GM12878 (cell line): ENCODE measurements around the gene ZNF148. TPM values are rescaled to one million over a fixed set of nuclear protein-coding genes. Genes with fewer than 3 reads are reported as not detected.

Source experiments
- ATAC-seq: fragments of 200-7000 bp; cut with Tn5 transposase; 3 replicates; pipeline ENCODE4 v1.9.1; 2020; ENCODE audit warnings: mild to moderate bottlenecking, moderate library complexity
- BruUV-seq: library from RNA; stranded (reverse); fragments of 400-500 nt; replicated peaks from 2 replicates; lab custom pipeline; 2021; lab: Mats Ljungman, UMichigan
- CTCF ChIA-PET: fragments of 300-600 bp; sonication (Branson Sonifier 250); formaldehyde crosslinking; extraction: SDS; loops from one replicate; lab custom pipeline; 2021; ENCODE audit warnings: inconsistent platforms; lab: Yijun Ruan, JAX
- POLR2A ChIA-PET: fragments of 350-600 bp; formaldehyde crosslinking; extraction: SDS; loops from one replicate; lab custom pipeline; 2021; ENCODE audit warnings: inconsistent platforms; lab: Charles Lee
- RAD21 ChIA-PET: fragments of 300-600 bp; sonication (Branson Sonifier 250); formaldehyde crosslinking; loops from one replicate; lab custom pipeline; 2023; ENCODE audit warnings: antibody characterized with exemption; ENCODE audit not compliant: unreplicated experiment; lab: Charles Lee
- SMC1A ChIA-PET: fragments of 300-600 bp; sonication (Branson Sonifier 250); formaldehyde crosslinking; loops from one replicate; lab custom pipeline; 2023; ENCODE audit not compliant: unreplicated experiment, uncharacterized antibody; lab: Charles Lee
- DNase-seq: peaks from one replicate; pipeline ENCODE4 v3.0.0-alpha.2; 2011; ENCODE audit warnings: low read depth, low spot score
- FAIRE-seq: peaks from 3 replicates; lab custom pipeline; 2011; peaks lifted over from hg19 to GRCh38; lab: Jason Lieb, UNC
- H2AFZ ChIP-seq: 2 replicates; pipeline ENCODE4 v1.6.0; 2011; ENCODE audit warnings: low read depth, low read length, control low read depth; ENCODE audit not compliant: control insufficient read depth
- H3K27ac ChIP-seq: 2 replicates; pipeline ENCODE4 v1.5.1; 2011; ENCODE audit warnings: control low read depth; ENCODE audit not compliant: control insufficient read depth, insufficient read depth
- H3K27me3 ChIP-seq, 2 experiments: replicated peaks in 1 of 2; 2 replicates each; pipeline versions ENCODE4 v1.6.0 to v1.6.1; 2011; ENCODE audit warnings: low read length in 1 of 2; ENCODE audit not compliant: control insufficient read depth in 2 of 2, insufficient read depth in 2 of 2
- H3K36me3 ChIP-seq, 2 experiments: 2 replicates each; pipeline ENCODE4 v1.5.1; 2011; ENCODE audit warnings: low read length in 1 of 2; ENCODE audit not compliant: control insufficient read depth in 2 of 2, insufficient read depth in 2 of 2
- H3K4me1 ChIP-seq: 2 replicates; pipeline ENCODE4 v1.6.1; 2011; ENCODE audit warnings: mild to moderate bottlenecking, low read length, moderate library complexity, mixed read lengths; ENCODE audit not compliant: control insufficient read depth, insufficient read depth
- H3K4me2 ChIP-seq: 2 replicates; pipeline ENCODE4 v1.6.0; 2011; ENCODE audit warnings: control low read depth; ENCODE audit not compliant: control insufficient read depth, insufficient read depth
- H3K4me3 ChIP-seq: fragments of 200-600 bp; sonication (generic); 2 replicates; pipeline ENCODE4 v1.5.1; 2016
- H3K79me2 ChIP-seq: 2 replicates; pipeline ENCODE4 v1.6.0; 2011; ENCODE audit warnings: low read length; ENCODE audit not compliant: control insufficient read depth, insufficient read depth
- H3K9ac ChIP-seq: 2 replicates; pipeline ENCODE4 v1.8.0; 2011; ENCODE audit warnings: low read length, control low read depth, mixed read lengths; ENCODE audit not compliant: control insufficient read depth, insufficient read depth
- H3K9me3 ChIP-seq: replicated peaks from 3 replicates; pipeline ENCODE4 v1.5.1; 2011; ENCODE audit warnings: mild to moderate bottlenecking, low read length; ENCODE audit not compliant: control insufficient read depth, insufficient read depth
- H4K20me1 ChIP-seq: 2 replicates; pipeline ENCODE4 v1.6.0; 2011; ENCODE audit not compliant: control insufficient read depth, insufficient read depth
- CUX1 ChIP-seq: IDR thresholded peaks from 2 replicates; pipeline ENCODE4 v1.6.1; 2012; ENCODE audit warnings: improper control_type of control experiment, low read depth, low read length; ENCODE audit not compliant: insufficient replicate concordance
- EP300 ChIP-seq, 2 experiments: fragments of 150-350 bp in 1 of 2; IDR thresholded peaks; 2 replicates each; pipeline ENCODE4 v1.6.1; 2011 to 2012; ENCODE audit warnings: low read depth in 2 of 2, low read length in 2 of 2, borderline replicate concordance in 1 of 2, improper control_type of control experiment in 1 of 2, inconsistent platforms in 1 of 2; ENCODE audit not compliant: control insufficient read depth in 1 of 2
- ETV6 ChIP-seq, 2 experiments: fragments of 450-650 bp in 1 of 2; IDR thresholded peaks in 1 of 2; conservative IDR thresholded peaks in 1 of 2; 2 replicates each; pipeline ENCODE4 v1.6.1; 2014; ENCODE audit warnings: antibody characterized with exemption in 1 of 2, borderline replicate concordance in 1 of 2, low read depth in 1 of 2, mild to moderate bottlenecking in 1 of 2, moderate library complexity in 1 of 2
- GABPA ChIP-seq: IDR thresholded peaks from 2 replicates; pipeline ENCODE4 v1.6.1; 2014; ENCODE audit warnings: antibody characterized with exemption, low read depth, mild to moderate bottlenecking, inconsistent platforms
- IKZF2 ChIP-seq, 2 experiments: fragments of 450-650 bp; IDR thresholded peaks; 2 replicates each; pipeline ENCODE4 v1.6.1; 2017; ENCODE audit warnings: mild to moderate bottlenecking in 2 of 2, moderate library complexity in 2 of 2
- KAT2A ChIP-seq: conservative IDR thresholded peaks from 2 replicates; pipeline ENCODE4 v1.6.1; 2011; ENCODE audit warnings: low read depth, low read length; ENCODE audit not compliant: control insufficient read depth
- MEF2A ChIP-seq: IDR thresholded peaks from 2 replicates; pipeline ENCODE4 v1.6.1; 2011; ENCODE audit warnings: low read depth, mild to moderate bottlenecking, low read length, moderate library complexity; ENCODE audit not compliant: insufficient read depth
- MEF2B ChIP-seq: fragments of 450-650 bp; IDR thresholded peaks from 2 replicates; pipeline ENCODE4 v1.6.1; 2018; ENCODE audit warnings: mild to moderate bottlenecking, moderate library complexity; ENCODE audit not compliant: partially characterized antibody, poor library complexity, severe bottlenecking
- POU2F2 ChIP-seq: IDR thresholded peaks from 3 replicates; pipeline ENCODE4 v1.6.1; 2011; ENCODE audit warnings: low read depth, mild to moderate bottlenecking, low read length, borderline replicate concordance
- RAD21 ChIP-seq: IDR thresholded peaks from 2 replicates; pipeline ENCODE4 v1.6.1; 2011; ENCODE audit warnings: mild to moderate bottlenecking, low read depth, low read length, moderate library complexity; ENCODE audit not compliant: insufficient read depth
- RB1 ChIP-seq: fragments of 450-650 bp; formaldehyde crosslinking; IDR thresholded peaks from 2 replicates; pipeline ENCODE4 v1.6.1; 2017; ENCODE audit warnings: mild to moderate bottlenecking, borderline replicate concordance
- RELA ChIP-seq: fragments of 450-650 bp; IDR thresholded peaks from 2 replicates; pipeline ENCODE4 v1.8.0; 2014; ENCODE audit warnings: borderline replicate concordance; ENCODE audit not compliant: partially characterized antibody
- SIN3A ChIP-seq: IDR thresholded peaks from 2 replicates; pipeline ENCODE4 v1.6.1; 2012; ENCODE audit warnings: low read depth, low read length, improper control_type of control experiment
- SPI1 ChIP-seq: IDR thresholded peaks from 2 replicates; pipeline ENCODE4 v1.6.1; 2011; ENCODE audit warnings: low read depth, mild to moderate bottlenecking, low read length, moderate library complexity, borderline replicate concordance; ENCODE audit not compliant: insufficient read depth
- SUZ12 ChIP-seq: fragments of 200-600 bp; sonication (generic); IDR thresholded peaks from one replicate; pipeline ENCODE4 v1.6.1; 2018; ENCODE audit warnings: antibody characterized with exemption, mild to moderate bottlenecking; ENCODE audit not compliant: unreplicated experiment
- TAF1 ChIP-seq: IDR thresholded peaks from 2 replicates; pipeline ENCODE4 v1.6.1; 2011; ENCODE audit warnings: mild to moderate bottlenecking, low read depth, low read length, borderline replicate concordance
- TCF7 ChIP-seq: IDR thresholded peaks from 2 replicates; pipeline ENCODE4 v1.6.1; 2014; ENCODE audit warnings: antibody characterized with exemption, borderline replicate concordance
- WGBS: methylation state at CpG from one replicate; pipeline ENCODE4 v1.1.6; 2016; ENCODE audit warnings: low lambda C conversion rate; ENCODE audit not compliant: insufficient replicate concordance, insufficient coverage; ENCODE audit errors: missing lambda C conversion rate; 5-methylcytosine and 5-hydroxymethylcytosine counted together
- in situ Hi-C: fragments of 300-500 bp; cut with MboI; formaldehyde crosslinking; loops from 9 replicates; pipeline ENCODE4 v1.14.3; 2018; ENCODE audit warnings: mixed read lengths
- intact Hi-C: fragments of 100-400 bp; cut with micrococcal nuclease; formaldehyde crosslinking; loops from one replicate; pipeline ENCODE4 v1.14.2; 2022; ENCODE audit not compliant: unreplicated experiment
- polyA plus RNA-seq, 11 experiments: library from polyadenylated mRNA; depleted of rRNA in 4 of 11; unstranded in 6 of 11; stranded (reverse) in 5 of 11; fragments of >200 nt; fragmentation: Nextera tagmentation in 4 of 11; fragmentation: Illumina TruSeq in 1 of 11; extraction: Ambion mirVana in 4 of 11; extraction: Trizol in 1 of 11; gene quantifications; 1 replicate in 1 of 11; 2 replicates in 10 of 11; pipeline versions ENCODE4 v1.2.1 to v1.2.3, GENCODE V29; 2011 to 2016; ENCODE audit warnings: inconsistent platforms in 2 of 11, missing spikeins in 2 of 11, low read depth in 1 of 11
- total RNA-seq, 4 experiments: library from RNA; depleted of rRNA in 3 of 4; stranded (reverse); fragments of >200 nt in 3 of 4; fragmentation: Illumina TruSeq in 1 of 4; extraction: Trizol in 1 of 4; gene quantifications; 2 replicates each; pipeline versions ENCODE4 v1.2.1 to v1.2.3, GENCODE V29; 2013 to 2021

The ZNF148 gene
- total and polyA plus RNA-seq, 10 of the 15 experiments (the other 5 are each of a cell fraction or from before 2014, with no cell fraction given), result 8.6 to 40.4 (median 26.7) TPM

DNA sequence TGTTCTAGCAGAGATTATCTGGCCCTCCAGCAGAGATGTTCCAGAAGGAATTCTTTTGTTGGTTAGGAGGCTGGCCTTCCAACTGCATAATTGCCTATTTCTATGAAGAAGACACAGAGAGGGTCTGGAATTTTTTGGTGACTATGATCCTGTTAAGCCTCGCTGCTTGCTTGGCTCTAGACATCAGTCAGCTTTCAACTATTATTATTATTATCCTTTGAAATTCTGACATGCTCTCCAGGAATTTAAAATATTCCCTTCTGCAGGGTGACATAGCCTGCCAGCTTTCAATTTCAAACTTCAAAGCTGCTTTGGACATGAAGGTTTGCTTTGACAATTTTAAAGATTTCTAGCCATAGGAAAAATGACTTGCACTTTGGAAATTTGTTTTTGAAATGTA is 26.3 kb upstream of the ZNF148 start (continued):
- no peak for TF ChIP-seq CUX1
- TF ChIP-seq KAT2A, result no peak
- no peak for TF ChIP-seq SIN3A
- TF ChIP-seq MEF2A, result no peak
- TF ChIP-seq, all 136 proteins: peak for 0

GRCh38 chr3:125398952-125399351 is 23.8 kb upstream of the ZNF148 start:
- Histone ChIP-seq H3K4me2 (no peak overlapping the region), H3K27ac (no peak overlapping the region), H3K9ac (no peak overlapping the region), H3K4me3 (no peak overlapping the region), H3K4me1 (no peaks in the 10 kb centered on the region), H3K36me3 (no peaks in the 10 kb centered on the region), H2AFZ (no peak overlapping the region), H3K79me2 (no peaks in the 10 kb centered on the region), H4K20me1 (no peaks in the 10 kb centered on the region), H3K9me3 (no peaks in the 10 kb centered on the region; the same call in 2 of the 3 replicates), H3K27me3 (no peaks in the 10 kb centered on the region)
- ChIA-PET CTCF (interaction anchor here (0.6 to 2.0 kb wide), 8 partner anchors 10 to 697 kb away, joined by 3 to 10 read pairs (median 4); no protein-coding TSS in a partner anchor), RAD21 (interaction anchor here (0.9 to 1.2 kb wide), 4 partner anchors 22 to 187 kb away, joined by 3 to 4 read pairs (median 3); no protein-coding TSS in a partner anchor), POLR2A (interaction anchor here (0.6 to 0.7 kb wide), 3 partner anchors 20 to 100 kb away, joined by 4 to 7 read pairs (median 4); no protein-coding TSS in a partner anchor), SMC1A (interaction anchor here (1.1 to 1.3 kb wide), 3 partner anchors 8 to 41 kb away, joined by 4 to 12 read pairs (median 5); no protein-coding TSS in a partner anchor)
- FAIRE-seq, result no peak
- BruUV-seq, result no TSS peak
- WGBS, result 0% methylated on average over 1 of the region's 1 CpG
- intact Hi-C loops, result loop anchor here (1.0 kb wide), 1 partner anchor 39 kb away; no protein-coding TSS in a partner anchor
- in situ Hi-C loops, result no loop called here
- 0 out of 3 replicates have a peak, but pooled peaks have one; percentile 41 for ATAC-seq
- DNase-seq, result no peak
- TF ChIP-seq TAF1, result no peak
- no peak for TF ChIP-seq MEF2B
- TF ChIP-seq SUZ12, result no peak
- no peak for TF ChIP-seq IKZF2 (IDR thresholded peaks at IDR 0.05)
- no peak for TF ChIP-seq RELA
- TF ChIP-seq TCF7, result no peak
- no peak for TF ChIP-seq EP300 (IDR thresholded peaks at IDR 0.05; ENCODE audit: borderline replicate concordance in 1 of 2, control insufficient read depth in 1 of 2, low read depth in 2 of 2, low read length in 2 of 2)
- no peak for TF ChIP-seq ETV6 (conservative IDR thresholded peaks at IDR 0.05 in 1 of 2, IDR thresholded peaks at IDR 0.05 in 1 of 2; ENCODE audit: borderline replicate concordance in 1 of 2, low read depth in 1 of 2)
- TF ChIP-seq KAT2A, result no peak
- peak; percentile 45; the same call in 1 of the 3 replicates for TF ChIP-seq POU2F2
- peak; percentile 29; the same call in 1 of the 2 replicates for TF ChIP-seq RAD21
- TF ChIP-seq RB1, result no peak
- TF ChIP-seq SPI1, result no peak
- no peak for TF ChIP-seq GABPA
